CD4-positive, alpha-beta T cell treated with Interleukin-10 for 1 hour (primary cell): ENCODE measurements around the gene DIAPH2.
A peak's percentile ranks its signal among the peaks of the same experiment; 100 is the strongest.
"Not testable (repeated sequence)": the region's sequence is repeated elsewhere in the genome, so short reads cannot be mapped to it uniquely, and the experiment has no call there.

Experiments
- DNase-seq: peaks from one replicate; pipeline ENCODE4 v3.0.0-alpha.2; 2020

DIAPH2 gene

DNA sequence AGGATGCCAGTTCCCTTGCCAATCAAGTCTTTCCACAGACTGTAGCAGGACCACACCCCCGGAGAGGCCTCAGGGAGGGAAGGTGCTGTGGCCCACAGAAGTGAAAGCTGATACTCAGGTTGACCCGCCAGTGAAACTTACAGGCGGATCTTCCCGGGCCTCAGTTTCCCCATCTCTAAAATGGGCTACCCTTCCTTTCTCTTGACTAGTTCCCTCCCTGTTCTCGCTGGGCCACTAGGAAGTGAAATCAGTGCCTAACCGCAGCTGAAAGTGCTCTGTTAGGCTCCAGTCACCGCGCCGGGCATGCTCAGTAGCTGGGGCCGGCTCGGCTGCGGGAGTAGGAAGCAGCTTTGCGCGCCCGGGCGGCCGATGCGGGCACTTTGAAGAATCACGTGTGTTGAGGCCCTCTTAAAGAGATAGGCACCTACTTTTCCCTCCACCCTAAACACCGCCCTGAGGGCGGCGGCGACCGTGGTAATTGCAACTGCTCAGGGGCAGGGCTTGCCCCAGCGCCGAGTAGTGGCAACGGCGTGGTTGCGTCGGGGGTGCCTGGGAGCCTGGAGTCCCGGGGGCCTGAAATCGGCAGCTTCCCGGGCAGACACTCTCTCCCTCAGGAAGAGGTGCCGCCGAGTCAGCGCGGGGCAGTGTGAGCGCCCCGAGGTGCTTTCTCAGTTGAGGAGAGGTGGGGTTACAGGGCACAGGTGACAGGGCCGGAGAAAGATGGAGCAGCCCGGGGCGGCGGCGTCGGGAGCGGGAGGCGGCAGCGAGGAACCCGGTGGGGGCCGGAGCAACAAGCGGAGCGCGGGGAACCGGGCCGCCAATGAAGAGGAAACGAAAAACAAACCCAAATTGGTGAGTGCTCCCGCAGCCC lies at the start of gene DIAPH2:
TSS of gene DIAPH2 (plus strand) at position 504 of the 871 bp plus-strand sequence.
- peak; percentile 80 for DNase-seq

DNA sequence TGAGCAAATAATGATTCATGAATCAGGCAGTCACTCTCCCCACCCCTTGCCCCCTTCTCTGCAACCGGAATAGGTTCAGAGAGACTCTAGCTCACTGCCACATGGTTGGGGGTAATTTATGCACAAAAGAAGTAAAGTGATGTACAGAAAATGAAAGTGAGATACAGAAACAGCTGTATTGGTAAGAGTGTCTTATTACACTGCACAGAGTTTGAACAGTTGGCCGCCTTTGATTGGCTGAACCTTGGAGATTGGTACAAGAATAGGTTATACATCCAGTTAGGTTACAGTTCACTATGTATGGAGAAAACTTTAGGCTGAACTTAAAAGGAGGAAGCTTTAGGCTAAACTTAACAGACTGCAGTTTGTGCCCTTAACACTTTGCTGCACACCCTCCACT lies 34.6 kb upstream of the DIAPH2 start:
- no peak for DNase-seq

DNA sequence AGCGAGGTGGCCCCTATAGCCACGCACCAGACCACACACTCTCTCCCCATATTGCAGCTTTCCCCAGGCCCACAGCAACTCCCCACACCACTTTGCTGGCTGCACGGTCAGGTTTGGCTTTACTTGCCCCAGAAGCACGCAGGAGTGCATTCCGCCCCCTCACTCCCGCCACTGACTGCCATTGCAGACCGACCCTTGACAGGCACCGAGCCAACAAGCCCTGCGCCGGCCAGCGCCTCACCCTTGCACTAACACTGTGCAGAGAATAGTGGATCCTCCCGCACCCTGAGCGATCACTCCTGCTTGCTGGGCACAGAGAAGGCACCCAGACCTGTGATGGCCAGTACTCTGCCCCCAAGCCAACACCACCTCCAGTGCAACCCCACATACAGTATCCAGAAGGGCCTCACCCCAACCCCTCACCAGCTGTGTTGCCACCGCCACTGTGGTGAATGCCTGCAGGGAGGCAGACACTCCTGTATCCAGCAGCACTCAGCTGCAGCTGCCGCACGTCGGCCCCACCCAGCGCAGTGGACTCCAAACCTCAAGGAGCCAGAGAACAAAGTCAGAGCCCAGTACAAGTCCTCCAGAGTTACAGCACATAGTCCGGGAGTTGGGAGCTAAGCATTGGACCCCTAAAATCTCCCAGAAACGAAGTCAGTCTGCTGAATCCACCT lies 28.6 kb upstream of the DIAPH2 start:
- DNase-seq, result no peak

DNA sequence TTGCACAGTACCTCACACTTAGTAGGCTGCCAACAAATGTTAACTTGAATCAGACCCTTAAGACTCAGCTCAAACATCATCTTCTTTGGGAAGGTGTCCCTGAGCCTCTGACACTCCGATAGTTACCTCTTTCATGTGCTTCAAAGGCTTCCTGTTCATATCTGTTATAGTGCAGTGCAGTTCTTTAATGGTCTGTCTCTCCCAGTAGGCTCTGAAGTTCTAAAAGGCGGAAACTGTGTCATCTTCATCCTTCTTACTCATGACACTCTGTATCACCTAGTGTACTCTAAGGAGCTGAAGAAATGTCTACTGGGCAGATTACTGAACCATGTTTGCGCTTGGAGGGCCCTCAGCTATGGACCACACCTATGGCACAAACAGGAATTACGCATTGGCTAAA lies 2.1 kb upstream of the DIAPH2 start:
- peak; percentile 29 for DNase-seq

DNA sequence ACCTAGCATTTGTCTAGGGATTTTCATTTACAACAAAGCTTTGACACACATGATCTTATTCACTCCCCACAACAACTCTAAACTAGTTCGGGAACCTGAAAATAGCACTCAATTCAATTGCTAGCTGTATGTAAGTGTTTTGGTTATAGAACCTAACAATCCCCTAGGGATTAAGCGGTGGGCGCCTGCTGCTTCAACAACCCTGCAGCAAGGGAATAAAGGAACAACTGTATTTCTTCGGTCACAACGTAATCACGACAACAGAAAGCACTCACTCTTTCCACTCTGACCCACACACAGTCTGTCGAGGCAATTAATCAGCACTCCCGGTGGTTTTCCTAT lies 674 bp upstream of the DIAPH2 start:
- DNase-seq, result no peak

DNA sequence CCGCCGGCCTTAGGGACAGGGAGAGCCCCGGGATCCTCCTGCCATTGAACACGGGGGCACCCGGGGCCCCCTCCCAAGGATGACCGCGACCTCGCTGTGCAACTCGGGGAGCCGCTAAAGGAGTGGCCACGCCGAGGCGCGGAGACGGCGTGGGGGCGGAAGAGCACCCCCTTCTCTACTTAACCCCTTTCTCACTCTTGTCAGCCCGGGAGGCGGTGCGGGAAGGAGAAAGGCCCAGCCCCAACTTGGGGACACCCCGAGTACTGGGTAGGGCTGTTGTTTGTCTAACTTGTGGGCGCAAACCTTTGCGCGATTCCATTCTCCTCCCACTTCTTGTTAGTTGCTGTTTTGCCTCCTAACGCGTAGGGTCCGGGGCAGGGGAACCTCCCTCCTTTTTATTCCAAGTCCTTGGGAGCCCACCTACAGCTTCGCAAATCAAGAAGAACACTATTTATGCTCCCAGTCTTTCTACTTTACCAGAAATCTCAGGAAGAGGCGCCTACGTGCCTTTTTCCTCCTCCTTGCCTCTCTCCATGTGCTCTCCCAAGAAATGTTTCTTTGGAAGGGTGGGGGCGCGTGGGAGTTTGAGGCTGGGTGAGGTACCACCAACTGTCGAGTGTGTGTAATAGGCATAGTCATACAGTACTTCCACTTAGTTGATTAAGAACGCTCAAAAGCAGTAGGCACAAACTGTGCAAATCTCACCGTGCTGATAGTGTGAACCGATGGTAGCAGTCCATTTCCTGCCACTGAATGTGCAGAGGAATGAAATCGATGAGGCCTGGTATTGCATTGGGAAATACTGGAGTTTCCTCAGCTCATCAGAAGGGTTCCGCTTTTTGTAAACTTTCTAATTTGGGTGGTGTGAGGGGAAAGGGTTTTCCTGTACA lies 813 bp downstream of the DIAPH2 start:
- DNase-seq, result peak; percentile 42

DNA sequence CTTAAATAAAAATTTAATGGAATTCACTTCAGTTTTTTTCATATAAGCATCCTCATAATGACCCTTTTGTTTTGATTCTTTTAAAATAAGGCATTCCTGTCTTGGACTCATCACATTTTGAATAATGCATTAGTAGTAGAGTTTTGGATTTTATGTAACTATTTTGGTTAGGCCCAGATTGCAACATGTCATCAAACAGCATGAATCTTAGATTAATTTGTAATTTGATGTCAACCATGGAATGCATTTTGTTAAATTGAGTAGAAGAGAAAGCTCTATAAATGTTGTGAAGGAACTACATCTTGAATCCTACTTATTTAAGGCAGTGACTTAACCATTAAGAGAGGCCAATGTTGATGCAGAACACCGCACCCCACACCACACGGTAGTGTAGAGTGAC lies 3.1 kb downstream of the DIAPH2 start:
- no peak for DNase-seq

DNA sequence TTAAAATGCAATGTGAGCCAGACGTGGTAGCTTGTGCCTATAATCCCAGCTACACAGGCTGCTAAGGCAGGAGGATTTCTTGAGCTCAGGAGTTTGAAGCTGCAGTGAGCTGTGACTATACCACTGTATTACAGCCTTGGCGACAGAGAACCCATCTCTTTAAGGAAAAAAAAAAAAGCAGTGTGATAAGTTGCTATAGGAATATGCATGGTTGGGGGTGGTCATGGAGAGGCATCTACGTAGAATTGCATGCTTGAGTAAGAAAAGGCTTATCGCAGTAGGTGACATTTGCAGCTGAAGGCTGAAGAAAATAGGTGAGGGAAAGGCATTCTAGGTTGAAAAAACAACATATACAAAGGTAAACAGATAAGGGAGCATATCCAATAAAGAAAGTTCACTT lies 4.1 kb downstream of the DIAPH2 start:
- DNase-seq, result no peak

DNA sequence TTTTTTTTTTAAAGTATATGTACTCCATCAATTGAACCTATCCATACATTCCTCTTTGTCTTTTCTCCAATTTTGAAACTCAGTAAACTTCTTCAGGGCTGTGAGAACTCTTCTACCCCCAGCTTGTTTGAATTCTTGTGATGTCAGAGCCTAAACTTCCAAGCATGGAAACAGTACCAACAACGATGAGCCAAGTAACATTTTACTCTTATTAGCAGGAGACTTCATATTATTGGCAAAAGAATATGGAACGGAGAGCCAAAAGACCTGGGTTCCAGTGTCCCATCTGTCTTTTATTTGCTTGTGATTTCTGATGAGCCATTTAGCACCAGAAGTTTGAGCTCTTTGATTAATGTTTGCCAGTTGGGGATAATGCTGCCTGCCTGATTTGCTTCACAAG lies 5.3 kb downstream of the DIAPH2 start:
- no peak for DNase-seq

DNA sequence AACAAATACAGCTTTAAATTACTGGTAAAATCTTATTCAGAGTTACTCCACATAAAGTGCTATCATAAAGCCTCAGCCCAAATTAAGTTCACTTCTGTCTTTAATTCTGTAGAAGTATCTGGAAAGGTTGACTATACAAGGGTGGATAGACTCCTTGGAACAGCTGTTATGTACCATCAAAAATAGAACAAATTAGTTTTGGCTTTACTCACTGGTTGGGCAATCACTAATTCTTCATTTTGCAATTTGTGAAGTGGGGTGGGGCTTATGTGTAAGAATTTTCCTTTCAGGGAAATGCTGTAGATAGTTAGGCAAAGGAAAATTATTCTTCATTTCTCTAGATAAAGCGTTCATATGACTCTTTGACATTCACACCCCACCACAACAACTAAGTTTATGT lies 7.8 kb downstream of the DIAPH2 start:
- no peak for DNase-seq

DNA sequence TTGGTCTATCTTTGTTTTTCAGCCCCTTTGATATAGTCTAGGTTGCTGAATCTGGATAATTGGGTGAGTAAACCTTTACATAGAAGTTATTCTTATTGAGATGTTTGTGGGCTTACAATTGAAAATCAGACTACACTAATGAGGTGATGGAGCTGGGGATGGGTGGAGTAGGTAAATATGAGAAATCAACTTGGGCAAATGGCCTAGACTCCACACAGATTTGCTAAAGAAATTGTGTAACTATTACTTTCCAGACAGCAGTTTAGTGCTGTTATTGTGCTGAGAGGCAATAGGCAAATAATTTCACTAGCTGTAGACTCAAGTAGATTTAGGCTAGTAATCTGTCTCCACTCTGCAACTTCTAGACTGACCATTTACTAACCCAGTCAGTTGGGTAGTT lies 8.2 kb downstream of the DIAPH2 start:
- DNase-seq, result no peak

DNA sequence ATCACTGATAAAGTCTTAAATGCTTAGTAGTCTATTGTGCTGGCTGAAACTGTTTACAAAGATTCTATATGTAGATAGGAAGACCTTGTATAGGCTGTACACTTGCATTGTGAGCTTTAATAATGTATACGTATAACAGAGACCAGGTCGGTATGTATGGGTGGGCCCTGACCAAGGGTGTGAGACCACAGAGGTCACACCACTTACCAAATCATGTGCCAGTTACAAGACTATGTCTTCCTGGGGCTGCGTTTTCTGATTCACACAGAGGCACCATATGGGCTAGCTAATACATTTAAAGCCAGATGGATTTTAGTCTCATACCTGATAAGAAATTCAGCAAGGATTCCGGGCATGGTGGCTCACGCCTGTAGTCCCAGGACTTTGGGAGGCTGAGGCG lies 8.8 kb downstream of the DIAPH2 start:
- DNase-seq, result no peak

DNA sequence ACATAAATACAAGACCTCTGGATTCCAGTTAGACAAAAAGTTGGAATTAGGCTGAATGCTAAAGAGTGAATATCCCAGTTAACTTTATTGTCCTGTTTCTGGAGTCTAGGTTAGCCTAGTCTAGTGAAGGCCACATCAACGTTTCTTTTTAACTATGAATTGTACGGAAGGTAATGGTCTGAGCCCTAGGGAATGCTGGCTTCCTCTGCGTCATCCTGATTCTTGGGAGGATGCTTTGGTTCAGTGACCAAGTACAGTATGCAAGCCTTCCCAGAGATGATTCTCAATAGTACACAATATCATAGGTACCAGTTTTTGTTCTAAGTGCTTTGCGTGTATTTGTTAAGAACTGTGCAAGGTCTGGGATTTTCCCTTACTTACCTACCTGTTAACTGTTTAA lies 11.8 kb downstream of the DIAPH2 start:
- no peak for DNase-seq

DNA sequence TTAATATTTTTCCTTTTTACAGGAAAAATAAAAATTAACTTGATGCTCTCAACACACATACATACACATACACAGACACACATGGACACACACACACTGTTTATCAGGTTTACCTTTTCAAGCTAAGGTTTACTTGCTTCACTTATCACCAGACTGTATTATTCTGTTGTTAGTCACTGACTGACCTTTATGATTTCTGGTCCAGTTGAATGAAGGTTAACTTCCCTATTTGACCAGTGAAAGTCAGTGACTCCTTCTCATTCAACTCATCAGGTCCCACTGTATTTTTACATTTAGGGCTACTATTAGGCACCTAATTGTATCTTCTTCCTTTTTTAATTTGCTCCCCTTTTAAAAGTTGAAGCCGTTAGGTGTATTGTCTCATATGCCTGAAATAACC lies 16.0 kb downstream of the DIAPH2 start:
- no peak for DNase-seq

DNA sequence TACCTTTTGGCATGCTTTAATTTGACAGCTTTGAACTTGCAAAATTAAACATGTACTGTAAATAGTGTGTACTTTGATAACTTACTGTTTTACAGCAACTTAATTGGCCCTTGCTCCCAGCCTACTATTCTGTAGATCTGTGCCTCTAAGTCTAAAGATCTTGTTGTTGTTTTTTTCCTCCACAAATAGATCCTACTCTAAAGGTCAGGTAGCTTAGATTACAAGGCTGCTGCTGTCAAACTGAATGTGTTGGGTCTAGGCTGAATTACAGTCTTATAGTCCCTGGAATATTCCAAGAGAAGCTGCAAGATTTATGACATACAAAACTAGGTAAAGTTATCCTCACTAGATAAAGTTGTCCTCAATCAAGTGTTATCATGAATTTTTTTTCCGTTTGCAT lies 18.7 kb downstream of the DIAPH2 start:
- DNase-seq, result no peak

DNA sequence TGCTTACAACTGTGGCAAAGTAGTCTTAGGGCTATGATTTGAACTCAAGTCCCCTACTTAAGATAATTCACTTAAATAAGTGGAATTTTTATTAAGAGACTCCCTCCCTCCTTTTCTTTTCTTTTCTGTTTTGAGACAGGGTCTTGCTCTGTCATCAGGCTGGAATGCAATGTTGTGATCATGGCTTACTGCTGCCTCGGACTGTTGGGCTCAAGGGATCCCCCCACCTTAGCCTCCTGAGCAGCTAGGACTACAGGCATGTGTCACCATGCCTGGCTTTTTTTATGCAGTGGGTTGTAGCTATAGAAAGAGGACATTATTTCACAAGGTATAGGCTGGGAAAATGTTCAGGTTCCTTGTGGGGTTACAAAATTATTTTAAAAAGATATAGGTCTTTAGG lies 19.2 kb downstream of the DIAPH2 start:
- no peak for DNase-seq

DNA sequence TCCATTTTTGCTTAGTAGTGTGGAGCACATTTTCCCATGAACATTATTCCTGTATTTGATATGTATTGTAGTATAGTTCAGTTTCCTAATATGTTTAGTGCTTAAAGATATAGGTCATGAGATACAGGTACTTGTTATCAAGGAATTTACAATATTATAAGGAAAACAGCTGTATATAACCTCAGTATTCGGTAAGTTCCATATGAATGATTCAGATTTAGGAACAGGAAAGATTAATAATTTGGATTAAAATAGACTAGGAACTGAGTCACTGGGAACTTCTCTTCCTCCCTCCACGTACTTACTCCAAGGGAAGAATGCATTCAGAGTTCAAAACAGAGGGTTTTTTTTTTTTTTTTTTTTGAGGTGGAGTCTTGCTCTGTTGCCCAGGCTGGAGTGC lies 20.0 kb downstream of the DIAPH2 start:
- DNase-seq, result no peak

DNA sequence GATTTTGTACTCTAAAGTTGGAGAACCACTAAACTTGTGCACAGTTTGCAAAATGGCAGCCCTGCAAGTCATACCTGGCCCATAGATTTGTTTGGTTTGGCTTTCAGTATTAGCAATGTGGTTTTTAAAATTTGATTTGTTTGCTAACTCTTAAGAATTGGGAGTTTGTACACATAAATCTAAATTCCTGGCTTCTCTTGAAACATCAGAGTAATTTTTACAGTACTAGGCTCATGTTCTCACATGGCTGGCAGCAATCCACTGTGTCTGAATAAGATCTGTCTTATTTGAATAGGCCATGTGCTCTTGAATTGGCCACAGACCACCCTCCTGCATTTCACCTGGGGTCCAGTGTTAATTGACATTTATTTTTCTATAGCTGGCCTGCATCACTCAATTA lies 21.3 kb downstream of the DIAPH2 start:
- no peak for DNase-seq

DNA sequence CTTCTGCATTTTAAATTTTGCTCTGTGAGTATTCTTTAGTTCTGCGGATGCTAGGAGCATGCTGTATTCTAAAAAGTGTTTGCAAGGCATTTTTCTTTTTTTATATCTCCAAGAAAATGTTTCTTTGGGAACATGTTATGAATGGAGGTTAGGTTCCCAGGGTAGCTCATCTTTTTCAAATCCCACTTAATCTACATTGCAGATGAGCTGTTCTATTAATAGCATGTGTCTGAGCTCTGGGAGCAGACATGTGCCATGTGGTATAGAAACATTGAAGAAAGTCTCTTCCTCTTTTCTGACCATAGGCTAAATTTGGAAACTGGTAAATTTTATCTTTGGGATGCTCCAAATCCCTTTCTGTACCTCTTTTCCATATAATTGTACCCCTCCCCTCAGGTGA lies 23.2 kb downstream of the DIAPH2 start:
- no peak for DNase-seq

DNA sequence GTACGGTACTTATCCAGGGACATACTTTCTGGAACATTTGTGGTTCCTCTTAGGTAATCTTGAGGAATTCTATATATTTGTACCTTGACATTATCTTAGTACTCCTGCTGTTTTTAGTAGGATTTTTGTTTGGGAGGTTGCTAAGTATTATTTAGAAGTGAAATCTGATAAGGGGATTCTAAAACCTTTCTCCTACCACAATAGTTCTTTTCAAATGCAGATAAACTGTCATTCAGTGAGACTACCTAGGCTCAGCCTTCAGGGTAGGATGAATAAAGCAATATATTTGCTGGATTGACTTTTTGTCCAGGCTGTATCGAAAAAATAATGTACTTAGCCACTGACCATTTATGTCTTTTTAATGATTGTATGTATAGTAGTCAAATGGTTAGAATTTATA lies 25.4 kb downstream of the DIAPH2 start:
- no peak for DNase-seq

DNA sequence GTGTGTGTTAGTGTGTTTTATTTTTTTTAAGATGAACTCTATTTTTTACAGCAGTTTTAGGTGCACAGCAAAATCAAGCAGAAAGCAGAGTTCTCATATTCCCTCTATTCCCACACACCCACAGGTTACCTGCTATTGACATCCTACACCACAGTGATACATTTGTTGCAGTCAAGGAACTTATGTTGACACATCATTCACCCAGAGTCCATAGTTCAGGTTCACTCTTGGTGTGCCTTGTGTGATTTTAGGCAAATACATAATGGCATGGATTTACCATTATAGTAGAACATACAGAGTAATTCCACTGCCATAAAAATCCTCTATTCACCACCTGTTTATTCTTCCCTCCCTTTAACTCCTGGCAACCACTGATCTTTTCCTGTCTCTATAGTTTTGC lies 28.7 kb downstream of the DIAPH2 start:
- no peak for DNase-seq

DNA sequence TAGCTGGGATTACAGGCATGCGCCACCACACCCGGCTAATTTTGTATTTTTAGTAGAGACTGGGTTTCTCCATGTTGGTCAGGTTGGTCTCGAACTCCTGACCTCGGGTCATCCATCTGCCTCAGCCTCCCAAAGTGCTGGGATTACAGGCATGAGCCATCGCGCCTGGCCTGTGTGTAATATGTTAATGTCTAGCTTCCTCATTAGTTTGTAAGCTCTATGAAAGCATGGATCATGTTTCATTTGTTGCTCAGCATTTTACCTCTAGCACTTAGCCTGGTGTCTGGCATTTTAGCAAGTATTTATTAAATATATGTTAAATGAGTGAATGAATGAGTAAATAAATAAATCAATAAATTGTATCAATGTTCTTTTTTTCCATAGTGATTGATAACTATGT lies 29.8 kb downstream of the DIAPH2 start:
- DNase-seq, result not testable (repeated sequence)

DNA sequence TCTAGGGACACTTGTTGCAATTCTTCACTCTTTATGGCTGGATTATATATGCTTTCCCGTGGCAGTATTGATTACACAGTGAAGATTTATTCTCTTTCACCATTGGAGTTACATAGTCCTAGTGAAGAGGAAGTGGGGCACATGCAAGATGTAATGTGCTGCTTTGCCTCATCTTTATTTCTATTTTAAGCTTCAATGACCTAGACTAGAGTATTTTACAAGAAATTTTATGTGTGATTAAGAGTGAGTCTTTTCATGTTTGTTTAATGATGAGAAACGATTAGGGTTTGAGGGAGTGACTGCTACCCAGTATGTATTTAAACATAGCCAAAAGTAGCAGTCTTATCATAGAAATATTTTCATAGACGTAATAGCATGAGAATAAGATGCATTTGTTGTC lies 30.8 kb downstream of the DIAPH2 start:
- DNase-seq, result no peak
